ENCODE data around the gene GDF2.

DNA sequence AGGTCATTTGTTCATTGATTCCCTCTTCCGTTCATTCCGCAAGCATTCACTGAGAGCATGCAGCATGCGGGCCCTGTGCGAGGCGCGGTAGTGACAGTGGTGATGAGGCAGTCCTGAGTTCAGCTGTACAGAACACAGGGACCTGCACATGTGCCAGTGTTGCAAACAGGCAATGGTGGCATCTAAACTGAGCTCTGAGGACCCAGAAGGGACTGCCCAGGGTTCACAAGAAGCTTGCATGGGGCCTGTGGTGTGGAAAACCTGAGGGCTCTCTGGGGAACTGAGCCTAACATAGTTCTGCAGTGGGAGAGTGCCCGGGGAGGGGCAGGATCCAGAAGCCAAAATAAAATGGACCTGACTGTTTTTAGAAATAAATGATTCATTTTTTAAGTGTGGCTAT, 48.6 kb downstream of the GDF2 start:
- TF ChIP-seq POLR2A (IDR thresholded peaks at IDR 0.05; ENCODE audit: low read length), result no peak
- TF ChIP-seq GATA1 (IDR thresholded peaks at IDR 0.05; ENCODE audit: low read depth, low read length), result no peak
